ENCODE measurements around the gene TAPBPL.
"Not testable (repeated sequence)": the region's sequence is repeated elsewhere in the genome, so short reads cannot be mapped to it uniquely, and the experiment has no call there.

The TAPBPL gene

GRCh38 chr12:6463858-6464257 lies 12.0 kb downstream of the TAPBPL start:
- no peak for DNase-seq (ENCODE audit: low read depth)

- DNase-seq (ENCODE audit: low read depth) = no peak
Observed at GRCh38 chr12:6464531-6464930, 12.7 kb downstream of the TAPBPL start.

DNA sequence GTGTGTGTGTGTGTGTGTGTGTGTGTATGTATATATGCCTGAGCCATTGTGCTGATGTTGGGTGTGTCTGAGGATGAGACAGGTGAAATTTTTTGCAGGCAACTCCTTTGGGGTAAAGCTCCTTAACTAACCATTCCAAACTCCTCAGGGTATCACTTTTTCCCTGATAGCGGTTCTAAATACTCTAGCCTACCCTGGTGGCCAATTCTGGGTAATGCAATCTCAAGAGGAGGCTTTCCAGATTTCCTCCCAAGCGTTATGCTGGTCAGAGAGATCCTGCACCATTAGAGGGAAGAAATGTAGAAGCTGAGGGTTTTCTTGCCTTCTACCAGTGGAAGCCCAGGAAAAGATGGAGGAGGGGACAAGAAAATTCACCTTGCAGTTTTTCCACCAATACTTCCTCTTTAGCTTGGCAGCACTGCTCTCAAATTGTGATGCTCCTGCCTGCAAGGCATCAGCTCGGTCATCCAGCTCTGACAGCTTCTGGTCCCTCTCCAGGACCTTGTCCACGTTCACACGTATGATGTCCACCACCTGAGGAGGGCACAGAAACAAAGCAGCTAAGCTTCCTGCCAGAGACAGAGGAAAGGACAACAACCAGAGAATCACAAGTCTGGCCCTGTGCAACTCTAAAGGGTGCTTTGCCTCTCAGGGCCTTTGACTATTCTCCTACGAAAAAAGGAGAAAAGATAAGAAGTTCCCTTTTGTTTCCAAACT lies 13.8 kb downstream of the TAPBPL start:
- peak; percentile 38 for DNase-seq (ENCODE audit: low read depth)

DNA sequence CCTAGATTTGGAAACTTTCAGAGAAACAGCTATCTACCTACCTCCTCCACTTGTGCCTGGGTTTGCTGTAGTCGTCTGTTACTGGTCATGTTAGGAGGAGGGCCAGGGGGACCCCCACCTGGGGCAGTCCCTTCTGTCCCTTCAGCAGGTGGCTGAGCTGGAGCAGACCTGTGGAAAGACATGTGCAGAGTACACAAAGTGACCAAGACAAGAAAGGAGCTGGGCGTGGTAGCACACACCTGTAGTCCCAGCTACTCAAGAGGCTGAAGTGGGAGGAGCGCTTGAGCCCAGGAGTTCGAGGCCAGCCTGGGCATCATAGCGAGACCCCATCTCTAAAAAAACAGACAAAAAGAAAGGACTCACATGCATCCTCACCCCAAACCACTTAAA lies 14.3 kb downstream of the TAPBPL start:
- no peak for DNase-seq (ENCODE audit: low read depth)

GRCh38 chr12:6466751-6467150 lies 14.9 kb downstream of the TAPBPL start:
- DNase-seq (ENCODE audit: low read depth) = not testable (repeated sequence)

DNA sequence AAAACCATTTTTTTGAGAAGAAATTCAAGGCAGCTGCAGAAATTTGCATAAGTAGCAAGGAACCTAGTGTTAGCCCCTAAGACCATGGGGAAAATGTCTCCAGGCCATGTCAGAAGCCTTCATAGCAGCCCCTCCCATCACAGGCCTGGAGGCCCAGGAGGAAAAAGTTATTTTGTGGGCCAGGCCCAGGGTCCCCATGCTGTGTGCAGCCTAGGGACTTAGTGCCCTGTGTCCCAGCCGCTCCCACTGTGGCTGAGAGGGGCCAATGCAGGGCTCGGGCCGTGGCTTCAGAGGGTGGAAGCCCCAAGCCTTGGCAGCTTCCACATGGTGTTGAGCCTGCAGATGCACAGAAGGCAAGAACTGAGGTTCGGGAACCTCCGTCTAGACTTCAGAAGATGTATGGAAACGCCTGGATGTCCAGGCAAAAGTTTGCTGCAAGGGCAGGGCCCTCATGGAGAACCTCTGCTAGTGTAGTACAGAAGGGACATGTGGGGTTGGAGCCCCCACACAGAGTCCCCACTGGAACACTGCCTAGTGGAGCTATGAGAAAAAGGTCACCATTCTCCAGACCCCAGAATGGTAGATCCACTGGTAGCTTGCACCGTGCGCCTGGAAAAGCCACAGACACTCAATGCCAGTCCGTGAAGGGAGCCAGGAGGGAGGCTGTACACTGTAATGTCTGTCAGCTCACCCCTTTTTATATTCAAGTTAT lies 15.9 kb downstream of the TAPBPL start:
- DNase-seq (ENCODE audit: low read depth) = not testable (repeated sequence)

DNA sequence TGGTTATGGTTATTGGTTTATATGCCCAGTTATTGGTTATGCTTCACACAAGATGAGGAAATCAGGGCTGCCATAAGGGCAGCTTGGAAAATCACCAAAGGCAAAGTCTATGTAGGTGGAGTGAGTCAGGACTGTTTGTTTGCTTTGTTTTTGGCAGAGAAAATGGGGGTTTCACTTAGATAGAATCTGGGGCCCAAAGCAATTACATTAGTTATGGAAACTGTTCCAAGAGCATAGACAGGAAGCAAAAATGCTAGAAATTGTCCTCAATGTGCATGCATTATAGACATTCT lies 16.4 kb downstream of the TAPBPL start:
- no peak for DNase-seq (ENCODE audit: low read depth)

- no peak for DNase-seq (ENCODE audit: low read depth)
Observed at GRCh38 chr12:6469092-6469491, 17.2 kb downstream of the TAPBPL start.

- DNase-seq (ENCODE audit: low read depth) = no peak
Observed at GRCh38 chr12:6469609-6470374, 17.9 kb downstream of the TAPBPL start.

DNA sequence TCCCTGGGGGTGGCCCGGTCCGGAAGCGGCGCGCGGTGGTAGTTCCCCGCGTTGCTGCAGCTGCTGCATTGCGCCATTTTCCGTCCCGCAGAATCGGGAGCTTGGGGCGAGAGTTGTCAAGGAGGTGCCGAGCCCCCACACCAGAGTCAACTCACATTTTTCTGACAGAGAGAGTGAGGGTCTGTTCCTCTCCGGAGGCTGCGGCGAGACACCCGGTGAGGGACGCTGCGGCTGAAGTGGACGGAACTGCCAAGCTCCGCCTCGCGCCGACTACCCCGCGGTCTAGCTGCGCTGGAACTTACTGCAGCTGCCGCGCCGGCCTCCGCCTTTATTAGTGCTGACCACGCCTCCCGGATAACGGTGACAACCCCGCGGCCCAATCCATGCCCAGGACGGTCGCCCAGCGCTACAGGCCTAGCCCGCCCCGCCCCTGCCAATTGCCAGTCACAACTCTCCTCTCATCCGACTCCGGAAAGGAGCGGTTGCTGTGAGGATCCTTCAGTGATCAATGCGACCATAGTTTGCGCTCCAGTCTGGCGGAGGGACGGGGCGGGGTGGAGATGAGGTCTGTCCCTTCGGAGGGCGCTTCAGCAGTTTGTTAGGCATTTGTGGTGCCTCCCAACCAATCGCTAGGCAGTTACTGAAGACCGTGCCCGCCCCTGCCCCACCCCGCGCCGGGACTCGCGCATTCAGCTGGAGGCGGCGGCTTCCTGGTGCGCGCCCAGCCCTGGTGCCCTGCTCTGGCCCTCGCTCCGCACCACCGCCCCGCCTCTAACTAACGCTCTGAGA lies 18.7 kb downstream of the TAPBPL start, which contains the start of gene VAMP1:
Gene VAMP1, minus strand, starts transcription at position 303 of the 789 bp plus-strand sequence. Its CDS starts 146 bp downstream, at position 157.
- DNase-seq (ENCODE audit: low read depth) = peak; percentile 96

DNA sequence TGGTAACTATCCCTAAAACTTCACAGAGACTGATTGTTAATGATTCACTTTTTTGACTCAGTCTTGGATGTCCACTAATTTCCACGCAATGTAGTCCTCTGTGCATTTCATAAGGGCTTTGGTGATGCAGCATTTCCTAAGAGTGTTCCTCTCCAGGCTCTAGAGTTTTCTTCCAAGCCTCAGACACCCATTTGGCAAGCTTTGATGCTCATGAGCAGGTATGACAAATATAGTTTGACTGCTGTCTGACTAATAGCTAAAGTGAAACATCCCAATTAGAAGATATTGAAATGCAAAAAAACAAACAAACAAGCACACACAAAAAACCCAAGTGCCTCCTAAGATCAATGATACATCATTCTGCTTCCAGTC lies 20.1 kb downstream of the TAPBPL start:
- no peak for DNase-seq (ENCODE audit: low read depth)

DNA sequence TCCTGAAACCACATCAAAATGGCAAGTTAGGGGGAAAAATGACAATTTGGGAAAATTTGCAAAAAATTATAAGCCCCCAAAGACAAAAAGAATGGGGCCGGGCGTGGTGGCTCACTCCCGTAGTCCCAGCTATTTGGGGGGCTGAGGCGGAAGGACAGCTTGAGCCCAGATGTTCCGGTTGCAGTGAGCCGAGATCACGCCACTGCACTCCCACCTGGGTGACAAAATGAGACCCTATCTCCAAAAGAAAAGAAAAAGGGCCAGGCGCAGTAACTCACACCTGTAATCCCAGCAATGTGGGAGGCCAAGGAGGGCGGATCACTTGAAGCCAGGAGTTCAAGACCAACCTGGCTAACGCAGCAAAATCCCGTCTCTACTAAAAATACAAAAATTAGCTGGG lies 20.6 kb downstream of the TAPBPL start:
- no peak for DNase-seq (ENCODE audit: low read depth)

GRCh38 chr12:6475233-6475975 lies 23.6 kb downstream of the TAPBPL start:
- DNase-seq (ENCODE audit: low read depth) = not testable (repeated sequence)

- DNase-seq (ENCODE audit: low read depth) = no peak
Observed at GRCh38 chr12:6476489-6476888, 24.6 kb downstream of the TAPBPL start.

DNA sequence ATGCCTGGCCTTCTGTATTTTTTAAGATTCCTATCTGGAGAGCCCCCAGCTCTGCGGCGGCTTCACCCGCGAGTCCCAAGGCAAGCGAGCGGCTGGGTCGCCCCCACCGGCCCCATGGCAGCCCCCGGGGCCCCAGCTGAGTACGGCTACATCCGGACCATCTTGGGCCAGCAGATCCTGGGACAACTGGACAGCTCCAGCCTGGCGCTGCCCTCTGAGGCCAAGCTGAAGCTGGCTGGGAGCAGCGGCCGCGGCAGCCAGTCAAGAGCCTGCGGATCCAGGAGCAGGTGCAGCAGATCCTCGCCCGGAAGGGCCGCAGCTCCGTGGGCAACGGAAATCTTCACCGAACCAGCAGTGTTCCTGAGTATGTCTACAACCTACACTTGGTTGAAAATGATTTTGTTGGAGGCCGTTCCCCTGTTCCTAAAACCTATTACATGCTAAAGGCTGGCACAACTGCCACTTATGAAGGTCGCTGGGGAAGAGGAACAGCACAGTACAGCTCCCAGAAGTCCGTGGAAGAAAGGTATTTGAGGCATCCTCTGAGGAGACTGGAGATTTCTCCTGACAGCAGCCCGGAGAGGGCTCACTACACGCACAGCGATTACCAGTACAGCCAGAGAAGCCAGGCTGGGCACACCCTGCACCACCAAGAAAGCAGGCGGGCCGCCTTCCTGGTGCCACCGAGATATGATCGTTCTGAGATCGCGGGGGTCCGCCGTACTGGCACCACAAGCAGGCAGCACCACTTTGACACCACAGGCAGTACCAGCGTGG lies 25.9 kb downstream of the TAPBPL start:
- DNase-seq (ENCODE audit: low read depth) = not testable (repeated sequence)

DNA sequence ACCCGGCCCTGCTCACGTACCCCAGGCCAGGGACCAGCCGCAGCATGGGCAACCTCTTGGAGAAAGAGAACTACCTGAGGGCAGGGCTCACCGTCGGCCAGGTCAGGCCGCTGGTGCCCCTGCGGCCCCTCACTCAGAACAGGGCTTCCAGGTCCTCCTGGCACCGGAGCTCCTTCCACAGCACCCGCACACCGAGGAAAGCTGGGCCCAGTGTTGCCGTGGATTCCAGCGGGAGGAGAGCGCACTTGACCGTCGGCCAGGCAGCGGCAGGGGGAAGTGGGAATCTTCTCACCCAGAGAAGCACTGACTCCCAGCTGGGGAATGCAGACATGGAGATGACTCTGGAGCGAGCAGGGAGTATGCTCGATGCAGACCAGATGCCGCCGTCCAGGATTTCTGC lies 26.6 kb downstream of the TAPBPL start:
- DNase-seq (ENCODE audit: low read depth) = no peak

DNA sequence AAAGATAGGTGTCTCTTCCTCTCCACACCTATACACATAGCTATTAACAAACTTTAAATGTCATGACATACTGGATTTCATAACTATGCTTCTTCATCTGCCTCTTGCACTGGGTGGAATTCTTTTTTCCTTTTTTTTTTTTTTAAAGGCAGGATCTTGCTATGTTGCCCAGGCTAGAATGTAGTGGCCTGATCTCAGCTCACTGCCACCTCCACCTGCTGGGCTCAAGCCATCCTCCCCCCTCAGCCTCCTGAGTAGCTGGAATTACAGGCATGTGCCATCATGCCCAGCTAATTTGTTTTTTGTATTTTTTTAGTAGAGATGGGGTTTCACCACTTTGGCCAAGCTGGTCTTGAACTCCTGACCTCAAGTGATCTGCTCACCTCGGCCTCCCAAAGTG lies 36.4 kb downstream of the TAPBPL start:
- DNase-seq (ENCODE audit: low read depth) = no peak

GRCh38 chr12:6489449-6489848 lies 37.6 kb downstream of the TAPBPL start:
- no peak for DNase-seq (ENCODE audit: low read depth)

DNA sequence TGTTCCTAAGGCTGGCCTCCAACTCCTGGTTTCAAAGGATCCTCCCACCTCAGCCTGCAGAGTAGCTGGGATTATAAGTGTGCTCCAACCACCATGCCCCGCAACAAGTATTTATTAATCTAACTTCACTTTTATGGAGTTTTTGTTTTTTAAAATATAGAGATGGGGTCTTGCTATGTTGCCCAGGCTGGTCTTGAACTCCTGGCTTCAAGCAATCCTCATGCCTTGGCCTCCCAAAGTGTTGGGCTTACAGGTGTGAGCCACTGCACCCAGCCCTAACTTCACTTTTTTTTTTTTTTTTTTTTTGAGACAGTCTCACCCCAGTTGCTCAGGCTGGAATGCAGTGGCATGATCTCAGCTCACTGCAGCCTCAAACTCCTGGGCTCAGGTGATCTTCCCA lies 38.8 kb downstream of the TAPBPL start:
- DNase-seq (ENCODE audit: low read depth) = not testable (repeated sequence)

- peak; percentile 93 for DNase-seq (ENCODE audit: low read depth)
Observed at GRCh38 chr12:6492838-6493496, 41.1 kb downstream of the TAPBPL start, which contains the start of gene MRPL51. MRPL51 (minus strand) TSS chr12:6493262; CDS start chr12:6493136, 126 bp downstream.

Data from T follicular helper cell (primary cell).